GM12878 (cell line): Measurements from ENCODE around the gene PRDM16. TPM values are rescaled to one million over a fixed set of nuclear protein-coding genes. Genes with fewer than 3 reads are reported as not detected.

Experiments used
- ATAC-seq: fragments of 200-7000 bp; cut with Tn5 transposase; 3 replicates; pipeline ENCODE4 v1.9.1; 2020; ENCODE audit warnings: mild to moderate bottlenecking, moderate library complexity
- BruUV-seq: library from RNA; stranded (reverse); fragments of 400-500 nt; replicated peaks from 2 replicates; lab custom pipeline; 2021; lab: Mats Ljungman, UMichigan
- CTCF ChIA-PET: fragments of 300-600 bp; sonication (Branson Sonifier 250); formaldehyde crosslinking; extraction: SDS; loops from one replicate; lab custom pipeline; 2021; ENCODE audit warnings: inconsistent platforms; lab: Yijun Ruan, JAX
- POLR2A ChIA-PET: fragments of 350-600 bp; formaldehyde crosslinking; extraction: SDS; loops from one replicate; lab custom pipeline; 2021; ENCODE audit warnings: inconsistent platforms; lab: Charles Lee
- RAD21 ChIA-PET: fragments of 300-600 bp; sonication (Branson Sonifier 250); formaldehyde crosslinking; loops from one replicate; lab custom pipeline; 2023; ENCODE audit warnings: antibody characterized with exemption; ENCODE audit not compliant: unreplicated experiment; lab: Charles Lee
- SMC1A ChIA-PET: fragments of 300-600 bp; sonication (Branson Sonifier 250); formaldehyde crosslinking; loops from one replicate; lab custom pipeline; 2023; ENCODE audit not compliant: unreplicated experiment, uncharacterized antibody; lab: Charles Lee
- DNase-seq: peaks from one replicate; pipeline ENCODE4 v3.0.0-alpha.2; 2011; ENCODE audit warnings: low read depth, low spot score
- FAIRE-seq: peaks from 3 replicates; lab custom pipeline; 2011; peaks lifted over from hg19 to GRCh38; lab: Jason Lieb, UNC
- H2AFZ ChIP-seq: 2 replicates; pipeline ENCODE4 v1.6.0; 2011; ENCODE audit warnings: low read depth, low read length, control low read depth; ENCODE audit not compliant: control insufficient read depth
- H3K27ac ChIP-seq: 2 replicates; pipeline ENCODE4 v1.5.1; 2011; ENCODE audit warnings: control low read depth; ENCODE audit not compliant: control insufficient read depth, insufficient read depth
- H3K27me3 ChIP-seq, 2 experiments: replicated peaks in 1 of 2; 2 replicates each; pipeline versions ENCODE4 v1.6.0 to v1.6.1; 2011; ENCODE audit warnings: low read length in 1 of 2; ENCODE audit not compliant: control insufficient read depth in 2 of 2, insufficient read depth in 2 of 2
- H3K36me3 ChIP-seq, 2 experiments: 2 replicates each; pipeline ENCODE4 v1.5.1; 2011; ENCODE audit warnings: low read length in 1 of 2; ENCODE audit not compliant: control insufficient read depth in 2 of 2, insufficient read depth in 2 of 2
- H3K4me1 ChIP-seq: 2 replicates; pipeline ENCODE4 v1.6.1; 2011; ENCODE audit warnings: mild to moderate bottlenecking, low read length, moderate library complexity, mixed read lengths; ENCODE audit not compliant: control insufficient read depth, insufficient read depth
- H3K4me2 ChIP-seq: 2 replicates; pipeline ENCODE4 v1.6.0; 2011; ENCODE audit warnings: control low read depth; ENCODE audit not compliant: control insufficient read depth, insufficient read depth
- H3K4me3 ChIP-seq: fragments of 200-600 bp; sonication (generic); 2 replicates; pipeline ENCODE4 v1.5.1; 2016
- H3K79me2 ChIP-seq: 2 replicates; pipeline ENCODE4 v1.6.0; 2011; ENCODE audit warnings: low read length; ENCODE audit not compliant: control insufficient read depth, insufficient read depth
- H3K9ac ChIP-seq: 2 replicates; pipeline ENCODE4 v1.8.0; 2011; ENCODE audit warnings: low read length, control low read depth, mixed read lengths; ENCODE audit not compliant: control insufficient read depth, insufficient read depth
- H3K9me3 ChIP-seq: replicated peaks from 3 replicates; pipeline ENCODE4 v1.5.1; 2011; ENCODE audit warnings: mild to moderate bottlenecking, low read length; ENCODE audit not compliant: control insufficient read depth, insufficient read depth
- H4K20me1 ChIP-seq: 2 replicates; pipeline ENCODE4 v1.6.0; 2011; ENCODE audit not compliant: control insufficient read depth, insufficient read depth
- ATF2 ChIP-seq: IDR thresholded peaks from 2 replicates; pipeline ENCODE4 v1.6.1; 2012; ENCODE audit warnings: low read length, inconsistent platforms
- CHD4 ChIP-seq: fragments of 200-600 bp; sonication (generic); IDR thresholded peaks from 2 replicates; pipeline ENCODE4 v1.6.1; 2016; ENCODE audit warnings: mild to moderate bottlenecking
- CTCF ChIP-seq, 3 experiments: IDR thresholded peaks in 2 of 3; conservative IDR thresholded peaks in 1 of 3; 2 replicates each; pipeline ENCODE4 v1.5.1; 2011; ENCODE audit warnings: low read depth in 3 of 3, low read length in 3 of 3, mild to moderate bottlenecking in 3 of 3, control low read depth in 2 of 3, moderate library complexity in 2 of 3, inconsistent platforms in 1 of 3, mixed read lengths in 1 of 3; ENCODE audit not compliant: control insufficient read depth in 2 of 3, insufficient read depth in 1 of 3; ENCODE audit errors: extremely low read depth in 1 of 3
- TARDBP ChIP-seq: IDR thresholded peaks from 2 replicates; pipeline ENCODE4 v1.6.1; 2016; ENCODE audit warnings: borderline replicate concordance
- WGBS: methylation state at CpG from one replicate; pipeline ENCODE4 v1.1.6; 2016; ENCODE audit warnings: low lambda C conversion rate; ENCODE audit not compliant: insufficient replicate concordance, insufficient coverage; ENCODE audit errors: missing lambda C conversion rate; 5-methylcytosine and 5-hydroxymethylcytosine counted together
- in situ Hi-C: fragments of 300-500 bp; cut with MboI; formaldehyde crosslinking; loops from 9 replicates; pipeline ENCODE4 v1.14.3; 2018; ENCODE audit warnings: mixed read lengths
- intact Hi-C: fragments of 100-400 bp; cut with micrococcal nuclease; formaldehyde crosslinking; loops from one replicate; pipeline ENCODE4 v1.14.2; 2022; ENCODE audit not compliant: unreplicated experiment
- polyA plus RNA-seq, 11 experiments: library from polyadenylated mRNA; depleted of rRNA in 4 of 11; unstranded in 6 of 11; stranded (reverse) in 5 of 11; fragments of >200 nt; fragmentation: Nextera tagmentation in 4 of 11; fragmentation: Illumina TruSeq in 1 of 11; extraction: Ambion mirVana in 4 of 11; extraction: Trizol in 1 of 11; gene quantifications; 1 replicate in 1 of 11; 2 replicates in 10 of 11; pipeline versions ENCODE4 v1.2.1 to v1.2.3, GENCODE V29; 2011 to 2016; ENCODE audit warnings: inconsistent platforms in 2 of 11, missing spikeins in 2 of 11, low read depth in 1 of 11
- total RNA-seq, 4 experiments: library from RNA; depleted of rRNA in 3 of 4; stranded (reverse); fragments of >200 nt in 3 of 4; fragmentation: Illumina TruSeq in 1 of 4; extraction: Trizol in 1 of 4; gene quantifications; 2 replicates each; pipeline versions ENCODE4 v1.2.1 to v1.2.3, GENCODE V29; 2013 to 2021
- TF ChIP-seq, protein P1 (sequence below): fragments of 450-650 bp; IDR thresholded peaks from 2 replicates; pipeline ENCODE4 v1.6.1; 2018; ENCODE audit warnings: mild to moderate bottlenecking, low read depth, moderate library complexity; ENCODE audit not compliant: partially characterized antibody

PRDM16 gene
- total and polyA plus RNA-seq, 10 of the 15 experiments (the other 5 are each of a cell fraction or from before 2014, with no cell fraction given), result 0.03 TPM; not detected in 9

DNA sequence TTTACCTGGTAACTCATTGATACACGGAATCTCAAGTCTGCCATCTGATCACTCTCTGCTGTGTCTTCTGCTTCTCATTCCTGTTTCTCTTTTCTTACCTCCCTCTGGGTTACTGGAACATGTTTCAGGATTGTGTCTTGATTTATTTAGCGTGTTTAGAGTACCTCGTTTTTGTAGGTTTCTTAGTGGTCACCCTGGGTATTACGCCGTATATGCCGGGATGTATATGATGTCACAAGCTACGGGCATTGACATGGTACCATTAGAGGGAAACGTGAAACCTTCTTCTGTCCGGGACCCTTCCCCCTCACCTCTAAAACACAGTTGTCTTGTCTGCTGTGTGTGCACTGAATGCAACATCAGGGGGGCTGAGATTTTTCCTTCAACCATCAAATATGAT is 45.0 kb upstream of the PRDM16 start (continued):
- TF ChIP-seq, protein P1, sequence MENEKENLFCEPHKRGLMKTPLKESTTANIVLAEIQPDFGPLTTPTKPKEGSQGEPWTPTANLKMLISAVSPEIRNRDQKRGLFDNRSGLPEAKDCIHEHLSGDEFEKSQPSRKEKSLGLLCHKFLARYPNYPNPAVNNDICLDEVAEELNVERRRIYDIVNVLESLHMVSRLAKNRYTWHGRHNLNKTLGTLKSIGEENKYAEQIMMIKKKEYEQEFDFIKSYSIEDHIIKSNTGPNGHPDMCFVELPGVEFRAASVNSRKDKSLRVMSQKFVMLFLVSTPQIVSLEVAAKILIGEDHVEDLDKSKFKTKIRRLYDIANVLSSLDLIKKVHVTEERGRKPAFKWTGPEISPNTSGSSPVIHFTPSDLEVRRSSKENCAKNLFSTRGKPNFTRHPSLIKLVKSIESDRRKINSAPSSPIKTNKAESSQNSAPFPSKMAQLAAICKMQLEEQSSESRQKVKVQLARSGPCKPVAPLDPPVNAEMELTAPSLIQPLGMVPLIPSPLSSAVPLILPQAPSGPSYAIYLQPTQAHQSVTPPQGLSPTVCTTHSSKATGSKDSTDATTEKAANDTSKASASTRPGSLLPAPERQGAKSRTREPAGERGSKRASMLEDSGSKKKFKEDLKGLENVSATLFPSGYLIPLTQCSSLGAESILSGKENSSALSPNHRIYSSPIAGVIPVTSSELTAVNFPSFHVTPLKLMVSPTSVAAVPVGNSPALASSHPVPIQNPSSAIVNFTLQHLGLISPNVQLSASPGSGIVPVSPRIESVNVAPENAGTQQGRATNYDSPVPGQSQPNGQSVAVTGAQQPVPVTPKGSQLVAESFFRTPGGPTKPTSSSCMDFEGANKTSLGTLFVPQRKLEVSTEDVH, result no peak
- TF ChIP-seq, all 136 proteins: peak for 0

- Histone ChIP-seq H3K36me3 (no peaks in the 10 kb centered on the region), H3K27me3 (no peaks in the 10 kb centered on the region), H2AFZ (no peak overlapping the region), H3K79me2 (no peaks in the 10 kb centered on the region), H3K4me1 (no peaks in the 10 kb centered on the region), H3K4me2 (no peak overlapping the region), H3K9me3 (no peaks in the 10 kb centered on the region), H3K27ac (no peak overlapping the region), H3K9ac (no peak overlapping the region), H4K20me1 (no peaks in the 10 kb centered on the region), H3K4me3 (no peak overlapping the region)
- ChIA-PET RAD21 (no interaction called here), SMC1A (no interaction called here), POLR2A (no interaction called here), CTCF (no interaction called here)
- WGBS, result 30% methylated on average over 10 of the region's 11 CpGs
- FAIRE-seq (no peak), ATAC-seq (no peak), DNase-seq (no peak)
- in situ Hi-C loops, result no loop called here
- BruUV-seq, result no TSS peak
- intact Hi-C loops, result no loop called here
- TF ChIP-seq TARDBP, result no peak
- no peak for TF ChIP-seq ATF2
- TF ChIP-seq CTCF (IDR thresholded peaks at IDR 0.05 in 2 of 3, conservative IDR thresholded peaks at IDR 0.05 in 1 of 3; ENCODE audit: control insufficient read depth in 2 of 3, extremely low read depth in 1 of 3, insufficient read depth in 1 of 3, low read depth in 3 of 3, low read length in 3 of 3), result no peak
- no peak for TF ChIP-seq CHD4
These were observed 44.4 kb upstream of the PRDM16 start for GRCh38 chr1:3024588-3024987.
